ENCODE results near the gene SLU7.
A peak's percentile ranks its signal among the peaks of the same experiment; 100 is the strongest.

The SLU7 gene

DNA sequence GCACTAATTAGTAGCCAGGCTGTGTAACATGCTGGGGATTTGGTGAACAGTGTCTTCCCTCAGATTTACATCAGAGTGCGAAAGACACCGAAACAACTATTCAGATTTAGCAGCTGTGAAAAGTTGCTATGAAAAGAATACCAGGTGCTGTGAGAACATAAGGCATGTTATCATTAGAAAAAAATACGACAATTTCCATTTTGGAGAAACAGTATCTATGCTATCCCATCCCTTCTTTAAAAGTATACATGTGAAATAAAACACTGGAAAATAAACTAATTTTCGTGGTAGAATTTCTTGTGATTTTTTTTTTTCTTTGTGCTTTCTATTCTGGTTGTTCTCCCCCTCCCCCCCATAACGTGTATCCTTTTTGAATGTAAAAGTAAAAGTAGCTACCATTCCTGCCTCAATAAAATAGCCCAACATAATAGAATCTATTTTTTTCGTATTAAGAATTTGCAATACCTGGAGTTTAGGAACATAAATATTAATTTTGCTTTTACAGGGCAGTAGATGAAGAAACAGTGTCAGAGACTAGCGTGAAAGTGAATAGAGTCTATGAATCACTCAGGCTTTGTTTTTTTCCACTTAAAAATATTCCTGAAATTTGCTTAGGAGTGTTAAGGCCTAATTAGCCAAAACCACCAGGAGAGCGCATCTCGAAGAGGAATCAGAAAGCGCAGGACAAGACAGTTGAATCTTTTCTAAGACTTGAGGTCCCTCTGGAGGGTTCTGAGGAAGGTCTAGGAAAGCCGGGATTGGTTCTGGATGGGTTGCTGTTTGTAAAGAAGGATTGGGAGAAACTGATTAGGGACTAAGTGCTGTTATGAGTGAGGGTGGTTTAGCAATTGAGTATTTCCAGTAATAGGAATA lies 813 bp upstream of the SLU7 start:
- DNase-seq (ENCODE audit: low read depth in 2 of 2), result no peak

DNA sequence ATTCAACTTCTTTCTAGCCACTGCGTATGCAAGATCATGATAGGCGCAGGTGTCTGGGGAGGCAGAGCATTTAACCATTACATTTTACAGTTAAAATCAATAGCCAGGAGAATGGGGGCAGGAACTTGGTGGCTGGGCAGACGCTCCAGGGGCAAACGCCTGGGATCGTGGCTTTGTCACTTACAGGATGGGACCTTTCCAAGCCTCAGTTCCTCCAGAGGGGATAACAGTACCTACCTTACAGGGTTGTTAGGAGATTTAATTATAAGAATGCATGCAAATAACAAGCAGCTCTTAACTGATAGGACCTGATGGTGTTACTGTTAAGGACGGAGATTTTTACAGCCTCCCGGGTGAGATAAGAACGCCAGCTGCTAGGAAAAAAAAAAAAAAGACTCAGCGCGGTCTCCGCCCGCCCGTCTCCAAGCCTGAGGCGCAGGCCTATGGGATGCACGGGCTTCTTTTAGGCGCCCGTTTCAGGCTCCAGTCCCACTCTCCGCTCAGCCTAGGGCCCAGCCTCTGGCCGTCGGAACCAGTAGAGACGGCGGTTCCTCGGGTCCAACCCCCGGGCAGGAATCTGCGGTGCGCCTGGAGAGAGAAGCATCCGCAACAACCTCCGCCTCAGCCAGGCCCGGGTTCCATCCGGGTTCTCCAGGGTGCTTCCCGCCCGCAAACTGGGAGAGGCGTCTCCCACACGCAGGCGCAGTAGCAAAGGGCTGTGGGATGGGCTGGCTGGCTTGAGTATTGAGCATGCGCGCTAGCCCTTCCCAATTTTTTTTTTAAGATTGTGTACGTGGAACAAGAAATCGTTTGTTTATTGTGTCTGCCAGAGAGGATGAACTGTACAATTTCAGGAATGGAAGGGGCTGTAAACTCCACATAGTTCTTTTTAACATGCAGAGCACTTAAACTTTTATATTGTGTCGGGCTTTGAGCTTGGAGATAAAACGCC lies 19.2 kb downstream of the SLU7 start, which contains the start of gene FAM200C:
TSS of gene FAM200C (minus strand) at position 653 of the 952 bp plus-strand sequence. CDS start 4,564 bp downstream, outside the sequence.
- DNase-seq (ENCODE audit: low read depth in 2 of 2), result peak; percentile 21 to 25

DNA sequence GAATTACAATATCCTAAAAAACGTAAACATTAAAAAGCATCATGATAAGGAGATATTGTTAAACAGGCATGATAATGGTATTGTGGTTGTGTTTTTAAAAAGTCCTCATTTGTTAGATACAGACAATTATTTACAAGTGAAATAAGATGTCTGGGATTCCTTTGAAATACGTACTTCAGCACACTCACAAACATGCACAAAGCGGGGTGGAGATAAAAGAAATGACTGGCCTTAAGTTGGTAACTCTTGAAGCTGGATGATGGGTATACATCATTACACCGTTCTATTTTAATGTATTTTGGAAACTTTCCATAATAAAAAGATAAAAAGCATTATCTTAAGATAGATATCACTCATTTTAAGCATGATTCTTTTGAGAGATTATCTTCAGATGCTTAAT lies 20.1 kb downstream of the SLU7 start:
- no peak for DNase-seq (ENCODE audit: low read depth in 2 of 2)

DNA sequence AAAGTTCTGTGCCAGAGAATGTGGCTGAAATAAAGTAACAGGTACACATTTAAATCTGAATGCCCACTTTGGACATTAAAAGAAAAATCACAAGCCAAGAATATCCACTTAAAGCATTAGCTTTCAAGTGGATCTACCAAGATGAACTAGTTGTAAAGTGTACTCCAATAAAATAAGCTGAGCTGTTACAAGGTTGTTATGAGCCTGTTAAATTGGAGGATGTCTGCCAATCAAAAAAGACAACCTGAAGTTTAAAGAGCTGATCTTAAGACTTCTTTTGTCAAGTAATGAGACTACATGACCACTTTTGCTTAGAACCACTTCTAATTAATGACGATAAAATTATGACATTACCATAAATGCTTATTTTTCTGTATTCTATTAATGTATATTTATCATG lies 21.4 kb downstream of the SLU7 start:
- DNase-seq (ENCODE audit: low read depth in 2 of 2), result no peak

DNA sequence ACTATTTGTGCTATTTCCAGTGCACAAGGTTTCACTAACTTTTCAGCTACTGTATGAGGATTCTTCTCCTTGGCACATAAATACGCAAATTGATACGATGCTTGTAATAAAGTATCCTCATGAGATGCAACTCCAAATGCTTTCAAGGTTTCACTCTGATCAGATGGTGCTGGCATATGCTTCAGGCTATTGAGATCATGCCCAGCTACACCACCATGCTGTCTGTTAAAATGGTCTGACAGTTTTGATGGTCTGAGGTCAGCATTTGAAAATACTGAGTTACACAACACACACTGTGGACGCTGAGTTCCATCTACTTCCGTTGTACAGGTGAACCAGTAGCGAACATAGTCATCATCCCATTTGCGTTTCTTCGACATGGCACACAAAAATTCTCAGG lies 23.8 kb downstream of the SLU7 start:
- no peak for DNase-seq (ENCODE audit: low read depth in 2 of 2)

DNA sequence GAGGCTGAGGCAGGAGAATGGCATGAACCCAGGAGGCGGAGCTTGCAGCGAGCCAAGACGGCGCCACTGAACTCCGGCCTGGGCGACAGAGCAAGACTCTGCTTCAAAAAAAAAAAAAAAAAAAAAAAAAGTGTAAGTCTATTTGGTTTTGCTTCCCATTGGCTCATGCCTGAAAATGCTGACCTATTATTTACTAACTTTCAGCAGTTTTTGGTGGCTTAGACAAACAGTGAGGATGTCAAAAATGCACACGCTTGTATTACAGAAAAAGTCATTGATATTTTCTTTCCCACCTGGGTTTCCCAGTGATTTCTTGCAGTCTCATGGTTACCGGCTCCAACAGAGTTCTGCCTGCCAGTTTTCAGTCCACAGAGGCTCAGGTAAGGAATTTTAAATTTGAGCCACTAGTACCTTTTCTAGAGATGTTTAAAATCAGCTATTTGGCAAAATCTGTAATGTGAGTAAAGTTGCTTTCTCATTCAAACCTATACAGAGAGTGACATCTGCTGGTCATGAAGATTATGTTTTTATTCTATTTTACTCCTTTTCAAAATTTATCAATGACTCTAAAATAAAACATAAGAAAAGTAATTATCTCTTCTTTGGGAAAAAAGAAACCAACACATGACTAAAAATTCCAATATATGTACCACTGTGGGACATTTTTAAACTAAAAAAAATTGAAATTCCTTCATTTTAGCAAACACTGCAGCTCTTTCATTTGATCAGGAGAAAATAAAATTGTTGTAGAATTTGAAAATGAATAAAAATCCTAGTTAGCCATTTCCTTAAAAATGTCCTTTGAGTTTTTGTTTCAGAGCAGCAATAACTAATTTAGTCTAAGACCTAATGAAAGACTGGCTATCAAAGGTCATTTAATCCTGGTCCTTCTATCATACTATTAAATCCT lies 27.8 kb downstream of the SLU7 start:
- DNase-seq (ENCODE audit: low read depth in 2 of 2), result no peak

DNA sequence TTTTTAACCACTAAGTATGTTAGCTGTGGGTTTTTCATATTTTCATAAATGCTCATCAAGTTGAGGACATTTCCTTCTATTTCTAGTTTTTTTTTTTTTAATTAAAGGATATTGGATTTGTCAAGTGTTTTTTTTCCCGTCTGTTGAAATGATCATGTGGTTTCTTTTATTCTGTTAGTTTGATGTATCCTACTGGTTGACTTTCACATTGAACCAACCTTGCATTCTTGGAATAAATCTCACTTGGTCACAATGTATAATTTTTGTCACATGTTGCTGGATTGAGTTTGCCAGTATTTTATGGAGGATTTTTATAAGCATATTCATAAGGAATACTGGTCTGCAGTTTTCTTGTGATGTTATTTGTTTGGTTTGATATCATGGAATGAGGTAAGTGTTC lies 31.4 kb downstream of the SLU7 start:
- no peak for DNase-seq (ENCODE audit: low read depth in 2 of 2)

DNA sequence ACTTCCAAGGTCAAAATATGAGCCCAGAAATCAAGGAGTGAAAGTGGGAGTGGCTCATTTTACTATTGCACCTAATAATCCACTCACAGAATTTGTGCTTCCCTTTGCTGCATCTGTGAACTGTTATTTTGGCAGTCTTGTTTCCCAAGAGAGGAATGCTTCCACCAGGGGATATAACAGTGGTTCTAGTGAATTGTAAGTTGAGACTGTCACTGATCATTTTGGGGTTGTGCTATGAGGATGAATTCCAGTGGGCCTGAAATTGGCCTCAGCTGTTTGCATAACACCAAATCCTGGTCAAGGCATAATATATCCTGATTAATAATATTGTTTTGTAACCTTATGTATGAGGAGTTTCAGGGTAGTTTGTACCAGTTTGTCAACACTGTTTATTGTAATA lies 33.4 kb downstream of the SLU7 start:
- DNase-seq (ENCODE audit: low read depth in 2 of 2), result no peak

DNA sequence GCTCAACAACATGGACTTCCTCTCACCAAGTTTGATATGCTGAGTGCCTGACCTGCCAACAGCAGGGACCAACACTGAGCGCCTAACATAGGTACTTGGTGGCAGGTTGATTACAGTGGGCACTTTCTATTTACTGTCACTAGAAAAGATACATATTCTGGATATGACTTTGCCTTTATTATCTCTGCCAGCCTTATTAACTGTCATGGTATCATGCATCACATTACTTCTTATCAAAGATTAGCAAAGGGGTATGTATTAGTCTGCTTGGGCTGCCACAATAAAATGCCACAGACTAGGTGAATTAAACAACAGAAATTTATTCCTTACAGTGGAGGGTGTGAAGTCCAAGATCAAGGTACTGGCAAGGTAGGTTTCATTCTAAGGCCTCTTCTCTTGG lies 34.2 kb downstream of the SLU7 start:
- no peak for DNase-seq (ENCODE audit: low read depth in 2 of 2)

DNA sequence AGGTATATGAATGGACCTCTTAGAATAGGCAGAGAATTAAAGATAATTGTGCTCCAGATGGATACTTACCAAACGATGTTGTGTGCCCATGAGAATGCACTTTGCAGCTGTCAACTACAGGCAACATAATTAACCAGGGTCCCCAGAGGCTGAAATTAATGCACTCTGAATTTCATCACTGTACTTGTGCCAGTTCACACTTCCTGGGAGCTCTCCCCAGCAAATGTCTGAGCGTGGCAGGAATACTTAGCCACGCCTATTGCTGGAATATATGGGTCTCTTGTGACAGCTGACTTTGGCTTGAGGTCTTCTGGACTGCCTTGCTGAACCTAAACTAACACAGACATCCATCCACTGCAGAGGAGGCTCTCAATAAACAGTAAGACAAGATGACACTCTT lies 36.5 kb downstream of the SLU7 start:
- DNase-seq (ENCODE audit: low read depth in 2 of 2), result no peak

DNA sequence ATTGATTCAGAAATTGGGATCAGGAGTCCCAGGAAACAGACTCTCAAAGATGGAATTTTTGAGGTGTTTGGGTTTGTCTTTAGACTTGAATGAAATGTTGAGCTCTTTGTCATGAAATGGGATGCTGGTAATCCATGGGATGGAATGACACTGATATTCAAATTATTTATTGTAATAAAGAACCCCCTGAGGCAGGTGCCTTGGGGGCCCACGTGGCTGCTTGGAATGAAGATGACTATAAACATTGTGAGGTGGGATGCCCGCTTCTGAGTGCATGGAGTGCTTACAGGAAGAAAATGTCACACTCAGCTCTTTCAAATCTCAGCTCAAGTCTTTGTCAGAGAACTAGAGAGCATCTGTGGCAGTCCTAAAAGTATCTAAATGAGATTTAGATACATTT lies 38.8 kb downstream of the SLU7 start:
- no peak for DNase-seq (ENCODE audit: low read depth in 2 of 2)

DNA sequence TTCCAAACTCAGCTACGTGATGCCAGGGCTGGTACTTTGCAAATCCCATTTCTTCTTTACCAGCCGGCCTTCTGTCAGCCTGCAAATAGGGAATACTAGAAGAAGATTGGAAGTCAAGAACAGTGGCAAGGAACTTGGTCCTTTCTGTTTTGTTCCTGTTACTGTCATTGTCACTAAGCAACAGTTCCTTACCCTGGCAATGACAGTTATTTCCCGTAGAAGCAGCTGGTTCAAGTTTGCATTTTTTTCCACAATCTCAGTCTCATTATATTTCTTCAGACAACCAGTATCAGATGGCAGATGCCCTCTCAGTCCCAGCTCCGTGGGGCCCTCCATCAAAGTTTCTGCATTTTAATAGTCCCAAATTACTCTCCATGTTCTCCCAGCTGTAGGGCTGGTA lies 39.4 kb downstream of the SLU7 start:
- no peak for DNase-seq (ENCODE audit: low read depth in 2 of 2)

DNA sequence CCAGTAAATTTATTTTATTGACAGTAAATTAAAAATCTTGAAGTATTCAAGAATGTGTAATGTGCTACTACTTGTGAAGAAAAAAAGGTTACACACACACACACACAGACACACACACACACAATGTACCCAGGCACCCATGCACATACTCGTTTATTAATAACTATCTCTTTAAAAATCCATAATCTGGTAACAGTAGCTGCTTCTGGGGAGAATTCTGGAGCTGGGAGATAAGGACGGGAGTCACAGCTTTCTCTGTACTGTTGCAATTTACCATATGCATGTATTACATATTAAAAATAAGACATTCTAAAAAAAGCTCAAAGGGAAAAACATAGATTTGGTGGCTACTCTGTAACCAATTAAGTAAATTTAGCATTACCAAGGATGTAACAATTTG lies 40.6 kb downstream of the SLU7 start:
- no peak for DNase-seq (ENCODE audit: low read depth in 2 of 2)

DNA sequence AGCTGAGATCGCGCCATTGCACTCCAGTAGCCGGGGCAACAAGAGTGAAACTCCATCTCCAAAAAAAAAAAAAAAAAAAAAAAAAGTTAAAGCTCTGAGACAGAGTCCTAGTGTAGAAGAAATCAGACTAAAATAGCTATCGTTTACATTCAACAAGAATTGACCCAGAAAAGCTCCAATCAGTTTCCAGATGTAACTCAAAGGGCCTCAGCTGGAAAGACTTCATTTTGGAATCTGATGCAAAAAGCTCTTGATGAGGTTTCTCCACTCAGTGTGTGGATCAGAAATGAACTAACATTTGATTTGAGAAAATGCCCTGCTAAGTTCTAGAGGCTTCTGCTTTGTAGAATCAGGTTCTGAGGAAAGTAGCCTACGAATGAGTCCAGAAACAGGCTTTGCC lies 41.2 kb downstream of the SLU7 start:
- no peak for DNase-seq (ENCODE audit: low read depth in 2 of 2)

DNA sequence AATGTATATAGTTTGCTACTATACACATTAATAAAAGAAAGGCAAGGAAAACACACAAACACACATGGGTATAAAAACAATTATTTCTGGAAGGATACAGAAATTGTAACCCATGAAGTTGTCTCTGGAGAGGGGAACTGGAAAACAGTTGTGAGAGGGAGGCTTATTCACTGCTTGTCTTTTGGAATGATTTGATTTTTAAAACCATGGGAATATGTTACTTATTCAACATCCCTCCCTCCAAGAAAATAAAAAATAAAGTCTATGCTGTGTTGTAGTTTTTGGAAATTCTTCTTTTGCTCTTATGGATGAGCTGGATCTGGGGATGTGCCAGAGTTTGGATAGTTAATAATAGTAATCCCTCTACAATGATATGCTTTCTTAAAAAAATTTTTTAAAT lies 42.5 kb downstream of the SLU7 start:
- no peak for DNase-seq (ENCODE audit: low read depth in 2 of 2)

DNA sequence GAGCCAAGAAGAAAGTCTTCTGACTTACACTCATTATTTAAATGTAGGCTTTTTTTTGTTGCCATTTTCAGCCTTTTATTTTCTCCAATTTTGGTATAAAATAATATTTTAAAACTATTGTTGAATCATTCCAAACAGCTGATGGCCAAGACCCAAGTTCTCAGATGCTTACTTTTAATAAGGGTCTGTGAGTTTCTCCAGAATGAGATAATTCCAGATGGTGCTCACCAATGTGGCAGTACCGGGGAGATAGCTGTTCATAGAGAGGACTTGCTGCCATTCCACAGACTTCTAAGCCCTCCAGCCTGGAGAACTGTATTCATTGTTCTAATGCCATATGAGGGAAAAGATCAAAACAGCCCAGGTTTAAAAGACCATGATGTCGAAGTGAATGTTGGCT lies 43.2 kb downstream of the SLU7 start:
- no peak for DNase-seq (ENCODE audit: low read depth in 2 of 2)

DNA sequence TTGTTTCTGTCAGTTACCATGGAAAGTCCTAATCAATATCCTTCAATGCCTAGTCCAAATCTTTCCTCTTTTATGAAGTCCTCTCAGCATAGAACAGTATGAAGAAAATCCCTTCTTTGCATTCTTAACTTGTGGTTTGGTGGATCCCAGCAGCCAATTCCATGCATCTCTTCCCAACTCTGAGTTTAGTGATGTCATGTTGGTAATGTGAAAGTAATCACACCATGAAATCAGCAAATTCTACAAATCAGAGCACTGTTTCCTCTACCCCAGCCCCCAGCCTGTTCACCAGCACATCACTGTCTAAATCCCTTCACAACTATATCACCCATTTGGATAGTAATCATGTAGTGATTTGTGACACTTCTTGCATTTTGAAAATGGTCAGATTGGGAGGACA lies 43.7 kb downstream of the SLU7 start:
- no peak for DNase-seq (ENCODE audit: low read depth in 2 of 2)

DNA sequence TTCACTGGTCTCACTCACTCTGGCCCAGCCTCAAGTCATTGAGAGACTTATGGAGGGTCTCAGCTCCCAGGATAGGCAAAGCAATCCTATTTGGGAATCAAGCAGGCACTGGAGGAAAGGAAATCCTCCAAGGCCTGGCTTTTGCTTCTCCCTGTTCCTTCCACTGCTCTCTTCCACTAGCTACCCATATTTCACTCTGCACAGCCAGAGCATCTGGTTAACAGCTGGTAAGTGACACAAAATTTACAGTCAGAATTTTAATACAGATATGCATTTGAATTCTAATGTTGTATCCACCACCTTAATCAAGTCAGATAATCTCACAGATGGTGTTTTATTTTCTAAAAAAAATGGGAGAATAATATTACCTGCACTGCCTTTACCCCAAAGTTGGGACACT lies 47.6 kb downstream of the SLU7 start:
- DNase-seq (ENCODE audit: low read depth in 2 of 2), result no peak

DNA sequence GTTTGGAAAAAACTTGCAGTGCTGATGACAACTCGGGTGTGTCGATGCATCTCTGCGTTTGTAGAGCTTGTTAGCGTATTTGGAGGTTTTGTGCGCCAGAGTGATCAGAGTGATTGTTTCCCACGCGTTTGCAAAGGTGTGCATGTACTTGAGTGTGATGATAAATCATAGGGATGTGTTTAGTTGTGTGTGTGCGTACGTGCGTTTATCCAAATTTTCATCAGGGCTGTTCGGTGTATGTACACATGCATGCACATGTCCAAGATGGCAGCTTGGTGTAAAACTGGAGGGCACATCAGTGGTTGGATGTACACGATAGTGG lies 48.2 kb downstream of the SLU7 start:
- no peak for DNase-seq (ENCODE audit: low read depth in 2 of 2)

DNA sequence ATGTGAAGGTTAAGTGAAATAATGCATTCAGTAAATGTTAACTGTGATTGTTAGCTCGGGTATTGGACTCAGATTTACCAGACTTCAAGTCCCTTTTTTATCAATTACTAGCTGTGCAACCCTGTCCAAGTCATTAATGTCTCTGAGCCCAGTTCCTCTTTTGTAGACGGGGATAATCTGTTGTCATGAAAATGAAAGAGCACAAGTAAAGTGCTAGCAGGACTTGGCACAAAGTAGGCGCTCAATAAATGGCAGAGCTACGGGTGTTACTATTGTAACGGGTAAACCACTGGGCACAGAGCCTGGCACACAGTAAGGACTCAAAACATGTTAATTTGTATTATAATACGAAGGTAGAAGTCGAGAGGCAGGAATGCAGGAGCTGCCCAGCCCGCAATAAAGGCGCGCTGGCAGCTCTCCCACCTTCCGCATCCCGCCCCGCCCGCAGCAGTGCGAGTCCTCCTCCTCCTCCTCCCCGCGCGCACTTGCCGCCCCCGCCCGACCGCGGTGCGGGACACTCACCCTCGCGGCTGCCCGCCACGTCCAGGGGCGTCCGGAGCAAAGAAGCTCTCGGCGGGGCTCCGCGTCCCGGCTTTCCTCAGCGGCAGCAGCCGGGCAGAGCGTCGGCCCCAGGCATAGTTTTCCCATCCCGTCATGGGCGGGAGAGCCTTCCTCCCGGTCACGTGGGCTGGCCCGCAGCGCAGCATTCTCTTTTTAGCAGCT lies 48.7 kb downstream of the SLU7 start, which contains the start of gene C1QTNF2:
TSS of gene C1QTNF2 (minus strand) at position 637 of the 723 bp plus-strand sequence. CDS start 15,615 bp downstream, outside the sequence.
- no peak for DNase-seq (ENCODE audit: low read depth in 2 of 2)

DNA sequence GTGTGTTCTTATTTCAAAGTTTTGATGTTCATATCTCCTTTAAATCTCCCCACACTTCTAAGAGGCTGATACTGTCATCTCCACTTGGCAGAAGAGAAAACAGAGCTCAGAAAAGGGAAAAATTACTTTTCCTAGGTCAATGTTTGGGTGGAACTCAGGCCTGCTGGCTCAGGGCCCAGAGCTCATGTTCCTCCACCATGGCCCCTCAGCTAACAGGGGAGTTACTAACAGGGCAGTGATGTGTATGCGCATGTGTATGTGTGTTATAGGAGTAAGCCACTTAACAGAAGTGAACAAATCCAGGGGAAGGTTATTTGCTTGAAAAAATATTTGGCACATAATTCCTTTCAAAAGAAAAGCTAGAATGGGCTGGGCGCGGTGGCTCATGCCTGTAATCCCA lies 51.0 kb downstream of the SLU7 start:
- DNase-seq (ENCODE audit: low read depth in 2 of 2), result no peak

All from stimulated activated CD8-positive, alpha-beta memory T cell treated with anti-CD3 and anti-CD28 coated beads, Interleukin-2, amount 100 ng/mL, for 1 hour (primary cell).